GM12865 (cell line): ENCODE measurements around the gene NUDT22.
"Not testable (repeated sequence)": the region's sequence is repeated elsewhere in the genome, so short reads cannot be mapped to it uniquely, and the experiment has no call there.

ENCODE experiments used
- DNase-seq: peaks from one replicate; pipeline ENCODE4 v3.0.0; 2010; ENCODE audit warnings: low read depth
- H3K4me3 ChIP-seq: 2 replicates; pipeline ENCODE4 v1.5.1; 2011; ENCODE audit warnings: mild to moderate bottlenecking, low read depth, low read length, control low read depth
- CTCF ChIP-seq: IDR thresholded peaks from 2 replicates; pipeline ENCODE4 v1.5.1; 2011; ENCODE audit warnings: low read length, control low read depth, low read depth, inconsistent platforms; ENCODE audit not compliant: insufficient read depth; ENCODE audit errors: missing control alignments

Gene NUDT22

GRCh38 chr11:64241491-64242374 lies 15.7 kb downstream of the NUDT22 start:
- peak; percentile 69 for DNase-seq
- H3K4me3 ChIP-seq = peak overlapping the region; percentile 89
- no peak for TF ChIP-seq CTCF

- TF ChIP-seq CTCF = no peak
- H3K4me3 ChIP-seq = no peak overlapping the region
Observed at GRCh38 chr11:64243236-64243854, 17.3 kb downstream of the NUDT22 start.

GRCh38 chr11:64244107-64244506 lies 18.0 kb downstream of the NUDT22 start:
- TF ChIP-seq CTCF = no peak
- H3K4me3 ChIP-seq = no peak overlapping the region
- DNase-seq = no peak

More at GRCh38 chr11:64243236-64243854, 17.3 kb downstream of the NUDT22 start:
- DNase-seq = no peak

- peak overlapping the region; percentile 73 for H3K4me3 ChIP-seq
- no peak for TF ChIP-seq CTCF
- DNase-seq = no peak
Observed at GRCh38 chr11:64244966-64245365, 18.9 kb downstream of the NUDT22 start.

GRCh38 chr11:64245401-64245796 lies 19.3 kb downstream of the NUDT22 start:
- no peak for TF ChIP-seq CTCF
- peak overlapping the region; percentile 73 for H3K4me3 ChIP-seq
- DNase-seq = peak; percentile 53

GRCh38 chr11:64245797-64246620 lies 19.9 kb downstream of the NUDT22 start:
- DNase-seq = peak; percentile 73
- no peak for TF ChIP-seq CTCF
- H3K4me3 ChIP-seq = peak overlapping the region; percentile 73

GRCh38 chr11:64246621-64246870 lies 20.5 kb downstream of the NUDT22 start:
- DNase-seq = not testable (repeated sequence)
- H3K4me3 ChIP-seq = peak overlapping the region; percentile 73; the same call in 1 of the 2 replicates
